GM23338 (cell line): ENCODE results near the gene ARMH4. TPM values are rescaled to one million over a fixed set of nuclear protein-coding genes. Genes with fewer than 3 reads are reported as not detected.

Source experiments
- ATAC-seq: fragments of 200-7000 bp; cut with Tn5 transposase; 3 replicates; pipeline ENCODE4 v1.9.1; 2020
- DNase-seq: peaks from one replicate; pipeline ENCODE4 v3.0.0-alpha.2; 2015; ENCODE audit warnings: low spot score
- H2AFZ ChIP-seq: fragments of 200-600 bp; sonication (generic); 2 replicates; pipeline ENCODE4 v1.8.0; 2016; ENCODE audit warnings: antibody characterized with exemption, mild to moderate bottlenecking, moderate library complexity
- H3F3A ChIP-seq: fragments of 200-600 bp; sonication (generic); replicated peaks from 2 replicates; pipeline ENCODE4 v1.8.0; 2017; ENCODE audit warnings: antibody characterized with exemption, mixed run types, low read depth
- H3K27ac ChIP-seq: fragments of 200-600 bp; sonication (generic); 2 replicates; pipeline ENCODE4 v1.6.1; 2016; ENCODE audit warnings: low read depth
- H3K27me3 ChIP-seq: fragments of 200-600 bp; sonication (generic); 2 replicates; pipeline ENCODE4 v1.8.0; 2016; ENCODE audit warnings: mild to moderate bottlenecking, mixed run types, moderate library complexity; ENCODE audit not compliant: insufficient read depth
- H3K36me3 ChIP-seq: fragments of 200-600 bp; sonication (generic); 2 replicates; pipeline ENCODE4 v1.8.0; 2016; ENCODE audit warnings: mild to moderate bottlenecking; ENCODE audit not compliant: insufficient read depth
- H3K4me1 ChIP-seq: fragments of 200-600 bp; sonication (generic); 2 replicates; pipeline ENCODE4 v1.8.0; 2016; ENCODE audit warnings: mild to moderate bottlenecking, moderate library complexity; ENCODE audit not compliant: insufficient read depth
- H3K4me2 ChIP-seq: fragments of 200-600 bp; sonication (generic); 2 replicates; pipeline ENCODE4 v1.7.1; 2017; ENCODE audit warnings: mixed run types
- H3K4me3 ChIP-seq: fragments of 200-600 bp; sonication (generic); 2 replicates; pipeline ENCODE4 v1.6.1; 2016; ENCODE audit warnings: mixed run types
- H3K79me2 ChIP-seq: fragments of 200-600 bp; sonication (generic); replicated peaks from 2 replicates; pipeline ENCODE4 v1.8.0; 2017; ENCODE audit warnings: mild to moderate bottlenecking; ENCODE audit not compliant: insufficient read depth
- H3K9me2 ChIP-seq: fragments of 200-600 bp; sonication (generic); 2 replicates; pipeline ENCODE4 v1.8.0; 2017; ENCODE audit not compliant: insufficient read depth
- H4K20me1 ChIP-seq: fragments of 200-600 bp; sonication (generic); replicated peaks from 2 replicates; pipeline ENCODE4 v1.8.0; 2017; ENCODE audit warnings: mild to moderate bottlenecking; ENCODE audit not compliant: insufficient read depth
- H3K27ac Mint-ChIP-seq: 2 replicates; pipeline ENCODE4 v1.8.0; 2020; ENCODE audit warnings: inconsistent platforms, mild to moderate bottlenecking, moderate library complexity, mixed read lengths
- H3K27me3 Mint-ChIP-seq: 3 replicates; pipeline ENCODE4 v1.8.0; 2022; ENCODE audit warnings: low read depth, mild to moderate bottlenecking, moderate library complexity, mixed read lengths, inconsistent platforms; ENCODE audit not compliant: insufficient read depth, poor library complexity
- H3K36me3 Mint-ChIP-seq: 3 replicates; pipeline ENCODE4 v1.8.0; 2021; ENCODE audit warnings: low read depth, mild to moderate bottlenecking, inconsistent platforms, moderate library complexity, mixed read lengths
- H3K4me1 Mint-ChIP-seq: 3 replicates; pipeline ENCODE4 v1.8.0; 2020; ENCODE audit warnings: mild to moderate bottlenecking, inconsistent platforms, mixed read lengths
- H3K4me3 Mint-ChIP-seq: 3 replicates; pipeline ENCODE4 v1.8.0; 2021; ENCODE audit warnings: moderate library complexity, mild to moderate bottlenecking, inconsistent platforms, mixed read lengths
- H3K9me3 Mint-ChIP-seq: 3 replicates; pipeline ENCODE4 v1.8.0; 2020; ENCODE audit warnings: moderate library complexity, mild to moderate bottlenecking, inconsistent platforms, mixed read lengths
- CREB1 ChIP-seq: fragments of 250-450 bp; sonication (Bioruptor Pico); IDR thresholded peaks from 2 replicates; pipeline ENCODE4 v1.5.0; 2020; ENCODE audit warnings: low read depth, mild to moderate bottlenecking, moderate library complexity
- CTCF ChIP-seq, 2 experiments: fragments of 200-600 bp in 1 of 2; sonication (generic) in 1 of 2; conservative IDR thresholded peaks; 2 replicates each; pipeline versions ENCODE4 v1.5.1 to v1.6.1; 2016 to 2017; ENCODE audit warnings: antibody characterized with exemption in 2 of 2, low read depth in 2 of 2, mild to moderate bottlenecking in 2 of 2, moderate library complexity in 1 of 2
- ETS1 ChIP-seq: IDR thresholded peaks from 2 replicates; pipeline ENCODE4 v1.6.1; 2016; ENCODE audit warnings: antibody characterized with exemption
- EZH2 ChIP-seq: fragments of 200-600 bp; sonication (generic); IDR thresholded peaks from one replicate; pipeline ENCODE4 v1.8.0; 2017; ENCODE audit warnings: antibody characterized with exemption, mild to moderate bottlenecking, low read depth; ENCODE audit not compliant: unreplicated experiment
- EZH2phosphoT487 ChIP-seq: fragments of 200-600 bp; sonication (generic); IDR thresholded peaks from one replicate; pipeline ENCODE4 v1.8.1; 2018; ENCODE audit warnings: antibody characterized with exemption; ENCODE audit not compliant: unreplicated experiment
- JUNB ChIP-seq: IDR thresholded peaks from one replicate; pipeline ENCODE4 v1.6.1; 2016; ENCODE audit warnings: antibody characterized with exemption; ENCODE audit not compliant: unreplicated experiment
- NANOG ChIP-seq: IDR thresholded peaks from 2 replicates; pipeline ENCODE4 v1.6.1; 2016; ENCODE audit warnings: antibody characterized with exemption, borderline replicate concordance
- POLR2AphosphoS5 ChIP-seq: IDR thresholded peaks from 2 replicates; pipeline ENCODE4 v1.6.1; 2016; ENCODE audit warnings: antibody characterized with exemption, low read depth
- REST ChIP-seq: IDR thresholded peaks from one replicate; pipeline ENCODE4 v1.6.1; 2018; ENCODE audit warnings: antibody characterized with exemption; ENCODE audit not compliant: unreplicated experiment
- STAT1 ChIP-seq: IDR thresholded peaks from one replicate; pipeline ENCODE4 v1.6.1; 2016; ENCODE audit warnings: antibody characterized with exemption; ENCODE audit not compliant: unreplicated experiment
- ZNF114 ChIP-seq: fragments of 250-450 bp; sonication (Bioruptor Pico); IDR thresholded peaks from 2 replicates; pipeline ENCODE4 v1.5.0; 2020; ENCODE audit warnings: mild to moderate bottlenecking, moderate library complexity
- ZNF331 ChIP-seq: fragments of 250-450 bp; sonication (Bioruptor Pico); IDR thresholded peaks from 2 replicates; pipeline ENCODE4 v1.5.0; 2020; ENCODE audit warnings: low read depth, mild to moderate bottlenecking, moderate library complexity
- ZNF462 ChIP-seq: fragments of 250-450 bp; sonication (Bioruptor Pico); IDR thresholded peaks from 2 replicates; pipeline ENCODE4 v1.5.0; 2020; ENCODE audit warnings: mild to moderate bottlenecking, moderate library complexity
- polyA plus RNA-seq: library from polyadenylated mRNA; unstranded; fragments of >200 nt; fragmentation: Nextera tagmentation; extraction: Ambion mirVana; gene quantifications from 2 replicates; pipeline ENCODE4 v1.2.1, GENCODE V29; 2016
- total RNA-seq: library from RNA; depleted of rRNA; stranded (reverse); fragments of >200 nt; shearing (Covaris generic); gene quantifications from 2 replicates; pipeline ENCODE4 v1.2.3, GENCODE V29; 2014

Gene ARMH4
- total and polyA plus RNA-seq, 2 experiments from 2014 or later, result 15.5 to 20.2 TPM

- Mint-ChIP-seq H3K27ac (no peak overlapping the region), H3K36me3 (no peaks in the 10 kb centered on the region), H3K9me3 (no peaks in the 10 kb centered on the region), H3K4me1 (peaks cover 11% of the 10 kb centered on the region), H3K27me3 (peaks cover 5% of the 10 kb centered on the region), H3K4me3 (no peak overlapping the region)
- no peaks in the 10 kb centered on the region for H3K79me2 ChIP-seq
- H4K20me1 ChIP-seq, result no peaks in the 10 kb centered on the region
- no peak overlapping the region for H3K27ac ChIP-seq
- TF ChIP-seq STAT1 (no peak), ZNF331 (CRISPR knock-in tag) (no peak), ZNF114 (CRISPR knock-in tag) (no peak), EZH2phosphoT487 (no peak), NANOG (no peak), REST (no peak), CREB1 (no peak), CTCF (conservative IDR thresholded peaks at IDR 0.05; ENCODE audit: low read depth in 2 of 2) (no peak), POLR2AphosphoS5 (no peak), ZNF462 (CRISPR knock-in tag) (no peak), ETS1 (no peak), EZH2 (no peak), JUNB (no peak)
- no peaks in the 10 kb centered on the region for H3K9me2 ChIP-seq
- H3K4me3 ChIP-seq, result no peak overlapping the region
- no peak for ATAC-seq
- no peak overlapping the region for H2AFZ ChIP-seq
- no peaks in the 10 kb centered on the region for H3K4me1 ChIP-seq
- no peaks in the 10 kb centered on the region for H3F3A ChIP-seq
- DNase-seq, result no peak
- H3K36me3 ChIP-seq, result no peaks in the 10 kb centered on the region
- H3K27me3 ChIP-seq, result no peaks in the 10 kb centered on the region
- no peak overlapping the region for H3K4me2 ChIP-seq
Observed at GRCh38 chr14:58061581-58061980, 90.4 kb downstream of the ARMH4 start.
